Hepatocyte (in vitro differentiated cells): ENCODE measurements around the gene ABCA12.

ENCODE experiments used
- CTCF ChIP-seq: fragments of 200-600 bp; sonication (generic); IDR thresholded peaks from 2 replicates; pipeline ENCODE4 v1.5.1; 2016; ENCODE audit warnings: antibody characterized with exemption, mild to moderate bottlenecking; ENCODE audit not compliant: poor library complexity
- EZH2 ChIP-seq: fragments of 200-600 bp; sonication (generic); IDR thresholded peaks from 2 replicates; pipeline ENCODE4 v1.6.1; 2016; ENCODE audit warnings: antibody characterized with exemption, mild to moderate bottlenecking, borderline replicate concordance
- EZH2phosphoT487 ChIP-seq: fragments of 200-600 bp; sonication (generic); IDR thresholded peaks from one replicate; pipeline ENCODE4 v1.6.1; 2018; ENCODE audit warnings: antibody characterized with exemption, mild to moderate bottlenecking, low read depth, moderate library complexity; ENCODE audit not compliant: unreplicated experiment, severe bottlenecking

GRCh38 chr2:215068399-215068798, 70.0 kb downstream of the ABCA12 start:
- TF ChIP-seq CTCF (no peak), EZH2phosphoT487 (no peak), EZH2 (no peak)
